Hypothalamus (tissue), 51 donors: Measurements from ENCODE around the gene NHSL1.

Experiments used
- DNase-seq, 51 donors: peaks; one replicate each; lab custom pipeline; 2025; lab: John Stamatoyannopoulos, UW

The NHSL1 gene

DNA sequence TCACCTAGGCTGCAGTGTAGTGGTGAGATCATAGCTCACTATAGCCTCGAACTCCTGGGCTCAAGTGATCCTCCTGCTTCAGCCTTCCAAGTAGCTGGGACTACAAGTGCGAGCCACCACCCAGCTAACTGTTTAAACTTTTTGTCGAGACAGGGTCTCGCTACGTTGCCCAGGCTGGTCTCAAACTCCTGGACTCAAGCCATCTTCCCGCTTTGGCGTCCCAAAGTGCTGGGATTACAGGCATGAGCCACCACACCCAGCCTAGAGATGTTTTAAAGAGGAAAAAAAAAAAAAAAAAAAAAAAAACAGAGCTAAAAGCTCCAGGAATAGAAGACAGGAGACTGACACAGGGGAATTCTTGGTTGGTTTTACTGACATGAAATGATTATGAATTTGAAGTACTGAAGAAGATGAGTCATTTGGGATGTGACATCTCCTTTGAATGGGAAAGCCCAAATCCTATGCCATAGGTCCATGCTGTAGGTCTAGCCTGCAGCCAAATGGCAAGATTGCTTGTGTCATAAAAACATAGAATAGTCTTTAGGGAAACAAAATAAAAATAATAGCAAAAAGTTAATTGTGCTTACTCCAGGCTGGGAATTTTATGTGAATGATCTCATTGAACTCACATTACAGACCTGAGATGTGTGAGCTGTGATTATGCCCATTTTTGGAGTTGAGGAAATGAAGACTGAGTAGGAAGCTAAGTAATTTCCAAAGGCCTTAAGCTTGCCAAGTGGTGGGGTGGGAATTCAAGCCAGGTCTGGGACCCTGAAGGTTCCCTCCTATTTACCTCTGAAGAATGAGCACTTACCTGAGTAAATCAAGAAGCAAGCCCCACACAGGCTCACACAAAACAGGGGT lies 24.3 kb upstream of the NHSL1 start:
- no peak for DNase-seq

DNA sequence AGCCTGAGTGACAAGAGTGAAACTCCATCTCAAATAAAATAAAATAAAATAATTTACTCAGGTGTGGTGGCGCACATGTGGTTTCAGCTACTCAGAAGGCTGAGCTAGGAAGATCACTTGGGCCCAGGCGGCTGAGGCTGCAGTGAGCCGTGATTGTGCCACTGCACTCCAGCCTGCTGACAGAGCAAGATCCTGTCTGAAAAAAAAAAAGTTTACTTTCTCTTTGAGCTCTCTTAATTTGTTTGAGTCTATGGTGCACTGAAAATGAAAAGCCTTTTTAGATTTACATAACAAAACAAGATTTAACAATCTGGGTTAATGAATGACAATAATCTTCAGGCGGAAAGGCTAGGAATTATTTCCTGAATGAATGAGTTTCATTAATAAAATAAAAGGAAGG lies 23.3 kb upstream of the NHSL1 start:
- DNase-seq: no peak

DNA sequence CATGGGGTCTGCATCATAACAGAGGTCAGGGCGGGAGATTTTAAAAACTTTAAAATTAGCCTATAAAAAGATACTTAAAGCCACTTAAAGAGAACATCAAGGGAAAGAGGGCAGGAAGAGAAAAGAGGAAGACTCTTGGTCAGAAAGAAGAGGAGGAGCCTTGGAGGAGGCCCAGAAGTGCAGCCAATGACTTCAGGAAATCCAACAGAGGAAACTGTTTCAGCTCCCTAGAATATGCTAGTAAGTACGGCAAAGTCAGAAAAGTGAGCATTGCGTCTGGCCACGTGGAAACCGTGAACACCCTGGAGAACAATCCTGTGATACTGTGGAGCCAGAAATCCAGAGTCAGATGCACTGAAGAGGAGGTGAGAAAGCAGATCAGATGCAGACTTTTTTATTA lies 22.5 kb upstream of the NHSL1 start:
- DNase-seq: peak in 2 of 51 donors; percentile 19 to 31

DNA sequence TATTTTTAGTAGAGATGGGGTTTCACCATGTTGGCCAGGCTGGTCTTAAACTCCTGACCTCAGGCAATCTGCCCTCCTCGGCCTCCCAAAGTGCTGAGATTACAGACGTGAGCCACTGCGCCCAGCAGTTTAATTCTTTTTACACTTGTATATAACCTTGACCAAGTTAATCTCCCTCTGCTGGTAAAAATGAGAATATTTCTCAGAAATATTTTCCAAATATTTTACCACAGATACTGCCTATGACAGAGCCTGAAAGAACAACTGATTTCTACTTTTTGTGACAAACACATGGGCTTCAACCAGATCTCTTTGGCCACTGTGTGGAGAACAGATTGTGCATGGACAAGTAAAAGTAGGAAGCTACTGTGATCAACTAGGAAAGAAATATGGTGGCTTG lies 21.2 kb upstream of the NHSL1 start:
- DNase-seq: no peak

DNA sequence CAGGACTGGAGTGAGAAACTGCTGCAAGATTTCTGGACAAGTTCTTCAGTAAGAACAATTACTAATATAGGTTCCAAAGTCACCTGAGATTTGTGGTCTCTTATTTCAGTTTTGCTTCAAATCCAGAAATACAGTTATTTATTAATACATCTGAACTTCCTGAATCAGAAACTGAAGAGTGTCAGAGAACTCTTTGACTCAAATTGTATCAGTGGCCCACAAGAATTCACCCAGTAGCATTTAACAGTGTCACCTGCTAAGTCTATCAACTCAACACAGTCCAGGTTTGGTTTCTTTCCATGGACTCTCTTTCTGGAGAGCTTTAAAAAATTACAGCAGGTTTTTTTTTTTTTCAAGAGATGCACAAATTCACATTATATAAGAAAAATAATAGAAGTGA lies 18.8 kb upstream of the NHSL1 start:
- no peak for DNase-seq

DNA sequence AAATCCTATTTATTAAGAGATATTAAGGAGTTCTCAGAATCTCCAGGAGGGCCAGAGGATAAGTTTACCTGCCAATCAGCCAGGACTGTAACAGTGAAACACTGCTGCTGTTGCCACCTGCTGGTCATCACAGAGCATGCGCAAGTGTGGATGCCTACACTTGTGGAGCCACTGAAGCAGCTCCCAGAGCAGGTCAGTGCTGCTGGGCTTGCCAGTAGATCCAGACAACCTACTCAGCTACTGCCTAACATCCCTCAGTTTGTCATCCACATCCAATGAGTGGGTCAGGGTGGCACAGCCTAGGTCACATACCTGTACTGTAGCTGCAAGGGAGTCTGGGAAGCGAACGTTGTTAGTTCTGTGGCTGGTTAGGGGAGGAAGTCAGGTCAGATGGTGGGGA lies 18.3 kb upstream of the NHSL1 start:
- no peak for DNase-seq

DNA sequence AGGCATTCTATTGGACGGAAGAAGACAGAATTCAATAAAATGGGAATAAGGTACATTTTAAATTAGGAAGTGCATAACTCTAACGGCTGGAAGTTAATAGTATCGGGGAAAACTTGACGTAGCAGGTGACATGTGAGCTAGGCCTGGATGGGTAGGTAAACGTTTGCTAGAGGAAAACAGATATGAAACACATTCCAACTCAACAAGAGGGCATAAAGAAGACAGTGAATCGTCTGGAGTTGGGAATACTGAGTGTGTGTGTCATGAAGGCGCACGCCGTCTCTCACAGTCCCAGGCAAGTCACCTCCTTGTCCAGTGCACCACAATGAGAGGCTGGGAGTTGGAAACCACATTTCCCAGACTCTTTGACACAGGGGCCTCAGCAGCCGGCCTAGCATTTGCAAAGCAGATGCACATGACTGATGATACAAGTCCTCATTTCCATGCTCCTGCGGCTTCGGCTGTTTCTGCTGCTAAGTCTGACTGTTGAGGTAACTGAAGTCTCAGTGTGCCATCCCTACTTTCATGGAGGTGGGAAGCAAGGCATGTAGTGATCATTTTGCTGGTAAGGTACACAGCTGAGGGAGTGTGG lies 16.5 kb upstream of the NHSL1 start:
- DNase-seq: no peak

DNA sequence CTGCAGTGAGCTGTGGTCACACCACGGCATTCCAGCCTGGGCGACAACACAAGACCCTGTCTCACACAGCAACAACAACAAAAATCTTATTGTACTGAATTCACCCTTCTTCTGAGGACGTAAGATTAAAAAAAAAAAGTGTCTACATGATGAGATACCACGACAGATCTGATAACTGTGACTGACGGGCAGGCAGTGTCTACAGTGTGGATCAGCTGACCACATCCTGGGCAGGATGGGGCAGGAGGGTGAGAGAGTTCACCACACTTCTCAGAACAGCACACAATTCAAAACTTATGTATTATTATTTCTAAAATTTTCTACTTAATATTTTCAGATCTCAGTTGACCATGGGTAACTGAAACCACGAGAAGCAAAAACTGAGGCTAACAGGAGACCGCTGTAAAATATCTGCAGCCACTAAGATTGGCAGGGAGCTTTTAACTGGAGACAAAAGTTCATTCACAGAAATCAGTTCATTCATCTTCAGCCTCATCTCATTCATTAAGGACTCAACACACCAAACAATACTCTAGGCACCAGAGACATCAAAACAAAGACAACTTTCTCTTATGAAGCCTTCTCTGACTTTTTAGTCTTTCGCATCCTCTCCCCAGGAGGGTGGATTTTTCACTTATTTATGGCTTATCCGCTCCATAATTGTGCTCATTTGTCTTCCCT lies 15.7 kb upstream of the NHSL1 start:
- no peak for DNase-seq

DNA sequence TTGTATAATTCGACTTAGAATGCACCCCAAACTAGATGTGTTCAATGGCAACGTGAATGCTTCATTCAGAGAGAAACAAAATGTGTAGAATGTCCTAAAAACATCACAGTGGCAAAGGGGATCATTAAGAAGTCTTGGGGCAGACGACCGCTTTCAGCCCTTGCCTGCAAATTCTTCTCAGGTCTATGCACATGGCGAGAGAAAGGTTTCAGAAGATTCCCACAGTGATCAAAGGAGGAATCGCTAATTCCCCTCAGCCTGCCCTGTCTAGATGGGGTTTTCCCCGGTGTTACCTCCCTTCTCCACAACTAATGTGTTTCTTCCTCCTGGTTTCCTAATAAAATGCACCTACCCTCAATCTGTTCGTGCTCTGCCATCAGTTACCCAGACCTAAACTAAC lies 13.3 kb upstream of the NHSL1 start:
- no peak for DNase-seq

DNA sequence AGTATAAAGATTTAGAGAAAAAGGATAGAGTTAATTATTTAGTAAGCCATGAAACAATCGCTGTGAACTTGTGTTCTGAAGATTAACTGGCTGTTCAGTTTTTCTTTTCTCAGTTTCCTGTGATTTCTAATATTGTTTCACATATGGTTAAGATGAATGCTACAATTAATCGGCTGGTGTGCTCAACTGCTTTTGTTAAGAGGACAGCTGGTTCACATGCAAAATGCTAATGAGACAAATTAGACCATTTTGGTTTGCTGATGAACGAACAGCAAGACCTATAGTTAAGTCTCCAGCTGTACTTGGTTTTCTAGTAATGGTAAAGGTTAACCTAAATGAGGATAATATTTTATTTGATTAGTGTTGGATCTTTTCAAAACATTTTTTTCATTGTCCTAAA lies 10.8 kb upstream of the NHSL1 start:
- no peak for DNase-seq

DNA sequence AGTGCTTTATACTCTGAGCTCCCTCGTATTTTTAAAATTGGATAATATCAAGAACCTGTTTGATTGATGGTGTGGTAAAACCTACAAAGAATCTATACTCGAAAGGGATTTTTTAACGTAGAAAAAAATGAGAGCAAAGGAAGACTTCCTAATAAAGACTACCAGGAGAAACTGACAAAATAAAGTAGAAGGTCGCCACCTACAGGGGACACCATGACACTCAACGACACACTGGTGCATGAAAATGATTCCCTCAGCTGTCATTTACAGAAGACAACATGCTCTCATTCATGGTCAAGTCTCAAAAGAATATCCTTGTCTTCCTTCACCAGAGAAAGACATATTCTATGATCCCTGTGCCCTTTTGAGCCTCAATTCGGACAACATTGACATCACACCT lies 10.1 kb upstream of the NHSL1 start:
- DNase-seq: peak in 12 of 51 donors; percentile 6 to 48 (median 24)

DNA sequence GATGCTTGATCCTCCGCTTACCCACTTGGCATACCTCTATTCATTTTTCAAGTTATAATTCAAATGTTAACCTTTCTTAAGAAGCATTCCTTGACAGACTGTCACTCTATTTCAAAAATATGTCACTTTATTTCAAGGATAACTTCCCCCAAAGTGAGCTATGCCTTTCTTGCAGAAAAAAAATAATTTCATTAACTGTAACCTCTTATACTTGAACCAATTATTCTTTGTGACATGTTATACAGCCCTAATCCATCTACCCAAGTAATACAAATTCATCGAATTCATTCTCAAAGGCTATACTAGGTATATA lies 9.3 kb upstream of the NHSL1 start:
- no peak for DNase-seq

DNA sequence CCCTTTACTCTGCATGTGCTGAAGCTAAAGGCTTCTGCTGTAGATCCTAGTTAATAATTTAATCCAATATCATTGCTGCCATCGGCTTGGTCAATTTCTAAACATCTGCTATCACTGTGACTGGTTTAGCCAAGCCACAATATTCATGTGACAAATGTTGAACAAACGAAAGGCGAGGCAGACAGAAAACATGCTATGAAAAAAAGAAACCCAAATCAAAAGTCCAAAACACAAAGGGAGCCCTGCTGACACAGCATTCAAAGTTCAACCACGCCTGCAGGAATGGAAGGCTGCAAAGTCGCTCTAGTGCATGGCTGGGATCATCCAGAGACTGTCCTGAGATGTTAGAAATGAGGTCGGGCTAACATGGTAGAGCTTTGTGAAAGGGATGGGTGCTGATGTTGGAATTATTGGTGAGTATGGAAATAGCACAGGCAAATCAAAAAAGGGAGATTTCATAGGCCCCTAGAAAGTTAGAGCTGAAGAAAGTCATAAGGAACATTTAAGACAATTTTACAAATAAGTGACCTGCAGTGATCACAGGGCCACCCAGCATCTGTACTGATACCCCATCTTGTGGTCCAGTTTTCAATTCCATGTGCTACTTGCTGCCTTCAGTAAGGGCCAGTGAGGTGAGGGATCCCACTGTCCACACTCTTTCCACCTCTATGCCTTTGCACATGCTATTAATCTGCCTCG lies 8.8 kb upstream of the NHSL1 start:
- DNase-seq: no peak

DNA sequence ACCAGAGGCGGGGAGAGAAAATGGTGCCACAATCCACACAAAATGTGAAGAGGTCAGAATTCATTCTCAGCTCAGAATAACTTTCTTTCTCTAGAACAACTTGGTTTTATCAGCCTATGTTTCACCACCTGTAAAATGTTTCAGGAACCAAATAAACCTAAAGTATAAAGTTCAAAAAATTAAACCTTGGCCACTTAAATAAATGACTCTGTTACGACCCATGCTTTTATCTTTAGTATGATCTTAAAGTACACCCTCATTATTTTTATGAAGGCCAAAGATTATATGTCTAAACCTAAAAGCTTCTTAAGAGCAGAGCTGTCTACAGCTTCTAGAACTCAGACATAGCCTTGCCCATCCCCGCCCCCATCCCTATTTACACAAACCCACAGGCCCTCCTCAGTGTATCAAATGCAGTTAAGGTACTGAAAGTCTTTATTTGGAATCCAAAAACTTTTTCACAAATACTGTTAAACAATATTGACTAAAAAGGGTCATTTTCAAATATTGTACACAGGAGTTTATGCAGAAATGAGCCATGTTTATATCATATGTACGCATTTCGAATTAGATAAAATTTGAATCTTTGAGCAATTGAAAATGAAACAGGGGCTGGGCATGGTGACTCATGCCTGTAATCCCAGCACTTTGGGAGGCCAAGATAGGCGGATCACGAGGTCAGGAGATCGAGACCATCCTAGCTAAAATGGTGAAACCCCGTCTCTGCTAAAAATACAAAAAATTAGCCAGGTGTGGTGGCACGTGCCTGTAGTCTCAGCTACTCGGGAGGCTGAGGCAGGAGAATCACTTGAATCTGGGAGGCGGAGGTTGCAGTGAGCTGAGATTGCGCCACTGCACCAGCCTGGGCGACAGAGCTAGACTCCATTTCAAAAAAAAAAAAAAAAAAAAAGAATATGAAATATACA lies 5.7 kb upstream of the NHSL1 start:
- no peak for DNase-seq

DNA sequence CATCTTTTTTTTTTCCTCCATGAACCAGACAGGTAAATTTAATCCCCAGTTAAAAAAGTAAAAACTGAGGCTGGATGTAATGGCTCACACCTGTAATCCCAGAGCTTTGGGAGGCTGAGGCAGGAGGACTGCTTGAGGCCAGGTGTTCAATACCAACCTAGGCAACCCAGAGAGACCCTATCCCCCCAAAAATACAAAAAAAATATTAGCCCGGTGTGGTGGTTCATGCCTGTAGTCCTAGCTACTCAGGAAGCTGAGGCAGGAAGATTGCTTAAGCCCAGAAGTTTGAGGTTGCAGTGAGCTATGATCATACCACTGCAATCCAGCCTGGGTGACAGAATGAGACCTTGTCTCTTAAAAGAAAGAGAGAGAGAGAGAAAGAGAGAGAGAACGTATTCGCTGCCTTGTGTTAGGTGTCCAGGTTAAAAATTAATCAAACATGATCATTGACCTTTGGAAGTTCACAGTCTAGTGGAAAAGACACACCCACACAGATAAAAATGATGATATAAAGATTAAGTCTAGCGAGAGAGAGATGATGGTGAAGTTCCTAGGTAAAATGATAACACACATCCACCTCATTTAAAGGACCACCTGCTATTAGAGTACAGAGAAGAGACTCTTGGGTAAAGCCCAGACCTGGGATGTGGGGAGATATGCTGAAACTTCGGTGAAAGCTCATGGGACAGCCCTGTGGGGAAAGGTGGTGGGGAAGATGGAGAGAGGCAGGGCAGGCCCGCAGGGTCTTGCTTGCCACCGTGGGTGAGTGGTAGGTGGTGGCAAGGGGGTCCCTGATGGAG lies 4.8 kb upstream of the NHSL1 start:
- no peak for DNase-seq

DNA sequence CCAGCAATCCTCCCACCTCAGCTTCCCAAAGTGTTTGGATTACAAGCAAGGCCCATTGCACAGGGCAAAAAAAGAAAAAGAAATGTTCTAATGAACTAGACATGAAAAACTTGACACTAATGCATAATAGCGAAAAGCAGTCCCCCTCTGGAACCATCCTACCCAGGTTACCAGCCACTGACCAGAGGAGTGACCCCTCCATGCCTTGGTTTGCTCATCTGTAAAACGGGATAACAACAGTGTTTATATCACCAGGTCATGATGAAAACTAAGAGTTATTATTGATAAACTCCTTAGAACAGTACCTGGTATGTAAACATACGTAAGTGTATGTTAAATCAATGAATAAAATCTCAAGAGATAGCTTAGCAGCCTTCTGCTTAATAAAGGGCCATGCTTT lies 3.3 kb upstream of the NHSL1 start:
- DNase-seq: no peak

DNA sequence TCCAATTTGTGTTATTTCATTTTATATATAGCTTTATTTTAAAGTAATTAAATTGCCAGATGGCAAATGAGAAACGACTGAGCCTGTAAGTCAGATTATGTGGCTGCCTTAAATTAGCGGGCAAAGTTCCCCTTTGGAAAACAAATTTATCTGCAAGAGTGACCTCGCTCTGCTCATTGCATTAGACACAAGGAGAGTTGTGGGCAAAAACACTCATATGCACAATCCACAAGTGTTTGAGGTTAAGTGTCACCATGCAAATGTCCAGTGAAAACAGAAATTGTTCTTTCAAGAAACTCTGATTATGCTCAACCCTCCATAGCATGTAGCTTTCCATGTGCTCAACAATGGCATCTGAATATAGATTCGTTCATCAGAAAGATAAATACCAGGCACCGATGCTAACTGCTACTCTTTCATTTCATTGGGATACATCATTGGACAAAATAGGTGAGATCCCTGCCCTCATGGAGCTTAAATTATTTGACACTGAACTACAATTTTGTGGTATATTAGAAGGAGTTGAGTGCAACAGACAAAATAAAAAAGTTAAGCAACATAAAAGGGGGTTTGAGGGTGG lies 1.7 kb upstream of the NHSL1 start:
- DNase-seq: no peak

DNA sequence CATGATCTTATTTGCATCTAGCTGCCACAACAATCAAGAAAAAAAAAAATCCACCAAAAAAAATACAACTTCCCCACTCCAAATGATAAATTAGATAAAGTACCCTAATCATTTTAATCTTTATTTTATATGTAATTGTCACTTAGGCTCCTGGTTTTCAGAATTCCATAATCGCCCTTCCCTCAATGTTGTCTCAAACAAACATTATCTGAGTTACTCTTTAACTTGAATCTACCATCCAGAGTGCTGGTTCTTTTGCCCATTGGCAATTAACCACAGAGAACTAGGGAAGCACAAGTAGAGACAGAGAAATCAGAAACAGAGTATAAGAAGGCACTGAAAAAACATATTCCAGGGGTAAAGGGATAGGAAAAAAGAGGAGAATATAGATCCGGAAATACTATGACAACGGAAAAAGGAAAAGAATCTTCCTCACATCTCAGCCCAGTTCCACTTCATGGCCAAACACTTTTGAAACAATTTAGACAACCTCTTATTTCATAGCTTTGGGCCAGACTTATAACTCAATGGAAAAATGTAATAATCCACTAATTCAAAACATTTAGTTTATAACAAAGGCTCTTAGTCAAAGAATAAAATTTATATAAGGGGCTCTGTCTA lies 861 bp upstream of the NHSL1 start:
- no peak for DNase-seq
